Epithelial cell of esophagus (primary cell): ENCODE data around the gene CCDC88C.

Experiments used
- DNase-seq: peaks from one replicate; pipeline ENCODE4 v3.0.0; 2010; ENCODE audit warnings: low read depth
- H3K4me3 ChIP-seq: 2 replicates; pipeline ENCODE4 v1.5.1; 2011; ENCODE audit warnings: mild to moderate bottlenecking, low read length, control low read depth
- TF ChIP-seq, protein P1 (sequence below): IDR thresholded peaks from 2 replicates; pipeline ENCODE4 v1.5.1; 2011; ENCODE audit warnings: low read depth, mild to moderate bottlenecking, low read length, control low read depth, inconsistent platforms; ENCODE audit not compliant: insufficient read depth; ENCODE audit errors: missing control alignments

Gene CCDC88C

DNA sequence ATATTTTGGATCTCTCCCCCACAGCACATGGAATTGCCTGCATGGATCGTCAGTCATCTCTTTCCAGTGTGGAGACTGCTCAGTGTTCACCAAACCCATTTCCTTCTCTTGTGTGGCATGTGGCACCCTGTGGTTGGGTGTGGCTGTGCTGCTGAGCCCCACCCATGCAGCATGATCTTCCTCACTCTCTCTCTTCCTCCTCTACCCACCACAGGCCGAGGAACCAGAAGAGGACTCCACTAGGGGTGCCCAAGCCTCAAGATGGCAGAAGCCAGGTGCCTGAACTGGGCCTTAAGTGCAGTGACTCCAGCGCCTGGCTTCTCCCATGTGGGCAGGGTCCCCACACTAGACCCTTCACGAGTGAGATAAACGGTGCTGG, 106.3 kb downstream of the CCDC88C start:
- TF ChIP-seq, protein P1, sequence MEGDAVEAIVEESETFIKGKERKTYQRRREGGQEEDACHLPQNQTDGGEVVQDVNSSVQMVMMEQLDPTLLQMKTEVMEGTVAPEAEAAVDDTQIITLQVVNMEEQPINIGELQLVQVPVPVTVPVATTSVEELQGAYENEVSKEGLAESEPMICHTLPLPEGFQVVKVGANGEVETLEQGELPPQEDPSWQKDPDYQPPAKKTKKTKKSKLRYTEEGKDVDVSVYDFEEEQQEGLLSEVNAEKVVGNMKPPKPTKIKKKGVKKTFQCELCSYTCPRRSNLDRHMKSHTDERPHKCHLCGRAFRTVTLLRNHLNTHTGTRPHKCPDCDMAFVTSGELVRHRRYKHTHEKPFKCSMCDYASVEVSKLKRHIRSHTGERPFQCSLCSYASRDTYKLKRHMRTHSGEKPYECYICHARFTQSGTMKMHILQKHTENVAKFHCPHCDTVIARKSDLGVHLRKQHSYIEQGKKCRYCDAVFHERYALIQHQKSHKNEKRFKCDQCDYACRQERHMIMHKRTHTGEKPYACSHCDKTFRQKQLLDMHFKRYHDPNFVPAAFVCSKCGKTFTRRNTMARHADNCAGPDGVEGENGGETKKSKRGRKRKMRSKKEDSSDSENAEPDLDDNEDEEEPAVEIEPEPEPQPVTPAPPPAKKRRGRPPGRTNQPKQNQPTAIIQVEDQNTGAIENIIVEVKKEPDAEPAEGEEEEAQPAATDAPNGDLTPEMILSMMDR: no peak
- no peak for DNase-seq
- H3K4me3 ChIP-seq: no peak overlapping the region

GRCh38 chr14:91310606-91311283, 106.9 kb downstream of the CCDC88C start:
- DNase-seq: no peak

GRCh38 chr14:91309756-91310280, 107.8 kb downstream of the CCDC88C start:
- TF ChIP-seq, protein P1: no peak
- H3K4me3 ChIP-seq: no peak overlapping the region
- DNase-seq: no peak

More at GRCh38 chr14:91310606-91311283, 106.9 kb downstream of the CCDC88C start:
- TF ChIP-seq, protein P1: no peak
- H3K4me3 ChIP-seq: no peak overlapping the region

DNA sequence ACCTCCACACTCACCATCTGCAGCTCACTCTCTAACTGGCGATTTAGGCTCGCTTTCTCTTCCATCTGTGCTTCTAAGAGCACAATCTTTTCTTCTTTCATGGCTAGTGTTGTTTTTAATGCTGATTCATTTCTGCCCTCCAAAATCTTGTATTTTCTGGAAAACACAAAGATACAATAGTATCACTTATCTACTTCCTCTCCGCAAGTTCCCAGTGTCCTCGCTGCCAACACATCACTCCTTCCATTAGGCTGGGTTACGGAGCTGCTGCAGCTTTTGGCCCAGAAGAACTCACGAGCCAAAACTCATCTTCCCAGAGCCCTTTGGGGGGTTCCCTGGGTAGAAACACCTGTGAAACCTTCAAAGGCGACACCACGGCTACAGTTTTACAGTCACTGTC, 109.3 kb downstream of the CCDC88C start:
- no peak overlapping the region for H3K4me3 ChIP-seq
- no peak for DNase-seq
- TF ChIP-seq, protein P1: no peak

GRCh38 chr14:91307652-91308051, 110.0 kb downstream of the CCDC88C start:
- DNase-seq: no peak
- H3K4me3 ChIP-seq: no peak overlapping the region
- TF ChIP-seq, protein P1: no peak

- H3K4me3 ChIP-seq: no peak overlapping the region
- TF ChIP-seq, protein P1: no peak
- DNase-seq: no peak
These were observed 110.6 kb downstream of the CCDC88C start for GRCh38 chr14:91307046-91307445.

GRCh38 chr14:91306547-91306946, 111.1 kb downstream of the CCDC88C start:
- TF ChIP-seq, protein P1: no peak
- DNase-seq: no peak
- no peak overlapping the region for H3K4me3 ChIP-seq
